HFFc6 (cell line): ENCODE results near the gene TIAM2. TPM values are rescaled to one million over a fixed set of nuclear protein-coding genes. Genes with fewer than 3 reads are reported as not detected.

Source experiments
- DNase-seq: peaks from one replicate; pipeline ENCODE4 v3.0.0-alpha.2; 2018
- H3K27ac Mint-ChIP-seq: 2 replicates; pipeline ENCODE4 v1.8.0; 2020; ENCODE audit warnings: mild to moderate bottlenecking, mixed read lengths
- H3K27me3 Mint-ChIP-seq: 2 replicates; pipeline ENCODE4 v1.8.0; 2021; ENCODE audit warnings: mild to moderate bottlenecking, moderate library complexity, mixed read lengths; ENCODE audit not compliant: insufficient read depth
- H3K36me3 Mint-ChIP-seq: 2 replicates; pipeline ENCODE4 v1.8.0; 2021; ENCODE audit warnings: low read depth, mixed read lengths
- H3K4me1 Mint-ChIP-seq: 2 replicates; pipeline ENCODE4 v1.8.0; 2020; ENCODE audit warnings: low read depth, mixed read lengths
- H3K4me3 Mint-ChIP-seq: 2 replicates; pipeline ENCODE4 v1.8.0; 2020; ENCODE audit warnings: mild to moderate bottlenecking, moderate library complexity, mixed read lengths
- H3K9me3 Mint-ChIP-seq: 2 replicates; pipeline ENCODE4 v1.8.0; 2020; ENCODE audit warnings: mild to moderate bottlenecking, mixed read lengths
- CTCF ChIP-seq: fragments of 200-600 bp; sonication (generic); IDR thresholded peaks from 2 replicates; pipeline ENCODE4 v1.5.0; 2021; ENCODE audit warnings: antibody characterized with exemption, mild to moderate bottlenecking
- total RNA-seq, 6 experiments: library from RNA; stranded (reverse); fragmentation: NEBNext Ultra II Directional; extraction: Animal tissue kit (Norgen Biotek cat#: 25700); gene quantifications; 2 replicates in 1 of 6; 3 replicates in 5 of 6; pipeline ENCODE4 v1.2.3, GENCODE V29; 2021

Gene TIAM2
- total RNA-seq, 6 experiments from 2014 or later, result 7.2 to 11.2 (median 9.4) TPM

- Mint-ChIP-seq H3K9me3 (no peaks in the 10 kb centered on the region), H3K4me1 (peaks cover 8% of the 10 kb centered on the region), H3K27ac (no peak overlapping the region), H3K27me3 (no peaks in the 10 kb centered on the region; the same call in 1 of the 2 replicates), H3K4me3 (no peak overlapping the region), H3K36me3 (no peaks in the 10 kb centered on the region)
- TF ChIP-seq CTCF, result no peak
- DNase-seq, result no peak
Observed at GRCh38 chr6:155004576-155005372, 9.7 kb downstream of the TIAM2 start.

- TF ChIP-seq CTCF, result no peak
- DNase-seq, result no peak
- H3K4me1 Mint-ChIP-seq, result peaks cover 16% of the 10 kb centered on the region
- no peak overlapping the region for H3K27ac Mint-ChIP-seq
- no peaks in the 10 kb centered on the region for H3K9me3 Mint-ChIP-seq
- H3K27me3 Mint-ChIP-seq, result no peaks in the 10 kb centered on the region; the same call in 1 of the 2 replicates
- no peak overlapping the region for H3K4me3 Mint-ChIP-seq
- H3K36me3 Mint-ChIP-seq, result no peaks in the 10 kb centered on the region
Observed at GRCh38 chr6:155008625-155009024, 13.5 kb downstream of the TIAM2 start.

GRCh38 chr6:155010940-155011339, 15.8 kb downstream of the TIAM2 start:
- Mint-ChIP-seq H3K4me1 (peaks cover 40% of the 10 kb centered on the region), H3K4me3 (no peak overlapping the region), H3K9me3 (no peaks in the 10 kb centered on the region), H3K36me3 (0 out of 2 replicates have a peak, but pooled peaks cover 5% of the 10 kb centered on the region), H3K27me3 (no peaks in the 10 kb centered on the region), H3K27ac (no peak overlapping the region)
- DNase-seq, result no peak
- TF ChIP-seq CTCF, result no peak

GRCh38 chr6:155011809-155012291, 16.7 kb downstream of the TIAM2 start:
- no peak for TF ChIP-seq CTCF
- H3K27ac Mint-ChIP-seq, result no peak overlapping the region
- DNase-seq, result no peak
- H3K36me3 Mint-ChIP-seq, result 0 out of 2 replicates have a peak, but pooled peaks cover 5% of the 10 kb centered on the region
- H3K4me3 Mint-ChIP-seq, result no peak overlapping the region
- peaks cover 44% of the 10 kb centered on the region for H3K4me1 Mint-ChIP-seq
- H3K27me3 Mint-ChIP-seq, result no peaks in the 10 kb centered on the region
- H3K9me3 Mint-ChIP-seq, result no peaks in the 10 kb centered on the region

GRCh38 chr6:155013457-155013876, 18.4 kb downstream of the TIAM2 start:
- 0 out of 2 replicates have a peak, but pooled peaks cover 5% of the 10 kb centered on the region for H3K36me3 Mint-ChIP-seq
- DNase-seq, result no peak
- H3K27me3 Mint-ChIP-seq, result no peaks in the 10 kb centered on the region
- H3K27ac Mint-ChIP-seq, result peak overlapping the region; percentile 66; the same call in 1 of the 2 replicates
- no peaks in the 10 kb centered on the region for H3K9me3 Mint-ChIP-seq
- peaks cover 44% of the 10 kb centered on the region for H3K4me1 Mint-ChIP-seq
- no peak for TF ChIP-seq CTCF
- H3K4me3 Mint-ChIP-seq, result no peak overlapping the region
